HEK293 (cell line): ENCODE measurements around the gene CCDC158.
"Not testable (repeated sequence)": the region's sequence is repeated elsewhere in the genome, so short reads cannot be mapped to it uniquely, and the experiment has no call there.

Experiments used
- CTCF ChIA-PET: fragments of 350-600 bp; formaldehyde crosslinking; extraction: SDS; loops from one replicate; lab custom pipeline; 2021; ENCODE audit warnings: antibody characterized with exemption; lab: Yijun Ruan, JAX
- POLR2A ChIA-PET: fragments of 300-600 bp; formaldehyde crosslinking; extraction: SDS; loops from one replicate; lab custom pipeline; 2020; ENCODE audit warnings: antibody characterized with exemption, inconsistent platforms; lab: Yijun Ruan, JAX
- H3K27ac ChIP-seq: fragments of 200-500 bp; sonication (Bioruptor generic); 2 replicates; pipeline ENCODE4 v1.5.1; 2014; ENCODE audit warnings: low read depth, low read length, control low read depth, inconsistent platforms; ENCODE audit errors: extremely low read depth
- H3K36me3 ChIP-seq, 2 experiments: fragments of 200-500 bp in 1 of 2; sonication (Bioruptor generic) in 1 of 2; 1 replicate in 1 of 2; 2 replicates in 1 of 2; pipeline ENCODE4 v1.5.1; 2014 to 2017; ENCODE audit warnings: inconsistent platforms in 2 of 2, low read length in 2 of 2; ENCODE audit not compliant: control insufficient read depth in 2 of 2, insufficient read depth in 1 of 2
- H3K4me1 ChIP-seq: fragments of 200-500 bp; sonication (Bioruptor generic); 2 replicates; pipeline ENCODE4 v1.5.1; 2014; ENCODE audit warnings: mild to moderate bottlenecking, low read length, inconsistent platforms; ENCODE audit not compliant: control insufficient read depth, insufficient read depth
- H3K4me3 ChIP-seq: 2 replicates; pipeline ENCODE4 v1.5.1; 2011; ENCODE audit warnings: low read depth, mild to moderate bottlenecking, control low read depth, low read length, moderate library complexity
- H3K9me3 ChIP-seq: fragments of 200-500 bp; sonication (Bioruptor generic); 2 replicates; pipeline ENCODE4 v1.5.1; 2014; ENCODE audit warnings: low read depth, low read length, inconsistent platforms; ENCODE audit not compliant: control insufficient read depth, insufficient read depth
- BCL11B ChIP-seq: fragments of 450-650 bp; formaldehyde crosslinking; IDR thresholded peaks from 2 replicates; pipeline ENCODE4 v1.5.1; 2016; ENCODE audit warnings: low read depth, missing biosample characterization, missing genetic modification characterization
- GLI2 ChIP-seq: fragments of 450-650 bp; formaldehyde crosslinking; IDR thresholded peaks from 2 replicates; pipeline ENCODE4; 2017; ENCODE audit warnings: missing biosample characterization, missing genetic modification characterization, low read depth, borderline replicate concordance
- PATZ1 ChIP-seq: fragments of 450-650 bp; formaldehyde crosslinking; IDR thresholded peaks from 2 replicates; pipeline ENCODE4 v1.5.1; 2016; ENCODE audit warnings: missing biosample characterization, missing genetic modification characterization
- SETDB1 ChIP-seq: IDR thresholded peaks from one replicate; pipeline ENCODE4 v1.6.1; 2017; ENCODE audit warnings: mild to moderate bottlenecking, low read length, moderate library complexity, mixed read lengths; ENCODE audit not compliant: insufficient read length
- ZBTB10 ChIP-seq: fragments of 450-650 bp; formaldehyde crosslinking; IDR thresholded peaks from 2 replicates; pipeline ENCODE4 v1.5.1; 2016; ENCODE audit warnings: missing biosample characterization, missing genetic modification characterization
- ZBTB44 ChIP-seq: fragments of 450-650 bp; IDR thresholded peaks from 2 replicates; pipeline ENCODE4 v1.5.1; 2018; ENCODE audit warnings: missing biosample characterization, mild to moderate bottlenecking, missing genetic modification characterization
- ZEB2 ChIP-seq: fragments of 450-650 bp; formaldehyde crosslinking; IDR thresholded peaks from 2 replicates; pipeline ENCODE4 v1.5.1; 2016; ENCODE audit warnings: missing biosample characterization, missing genetic modification characterization
- ZNF10 ChIP-seq: fragments of 450-650 bp; formaldehyde crosslinking; IDR thresholded peaks from 2 replicates; pipeline ENCODE4 v1.5.1; 2017; ENCODE audit warnings: missing biosample characterization, missing genetic modification characterization
- ZNF221 ChIP-seq: fragments of 450-650 bp; formaldehyde crosslinking; IDR thresholded peaks from 2 replicates; pipeline ENCODE4 v1.5.1; 2017; ENCODE audit warnings: missing biosample characterization, missing genetic modification characterization, borderline replicate concordance
- ZNF423 ChIP-seq: fragments of 450-650 bp; formaldehyde crosslinking; IDR thresholded peaks from 2 replicates; pipeline ENCODE4 v1.5.1; 2016; ENCODE audit warnings: missing biosample characterization, missing genetic modification characterization
- ZNF529 ChIP-seq: fragments of 450-650 bp; formaldehyde crosslinking; IDR thresholded peaks from 2 replicates; pipeline ENCODE4 v1.5.1; 2017; ENCODE audit warnings: missing genetic modification characterization, missing biosample characterization; ENCODE audit not compliant: insufficient replicate concordance
- ZNF558 ChIP-seq: fragments of 450-650 bp; formaldehyde crosslinking; IDR thresholded peaks from 2 replicates; pipeline ENCODE4 v1.5.1; 2016; ENCODE audit warnings: missing biosample characterization, missing genetic modification characterization
- ZNF585B ChIP-seq: fragments of 450-650 bp; formaldehyde crosslinking; IDR thresholded peaks from 2 replicates; pipeline ENCODE4 v1.5.1; 2016; ENCODE audit warnings: missing biosample characterization, missing genetic modification characterization
- ZNF600 ChIP-seq: fragments of 450-650 bp; formaldehyde crosslinking; IDR thresholded peaks from 2 replicates; pipeline ENCODE4 v1.5.1; 2016; ENCODE audit warnings: missing biosample characterization, missing genetic modification characterization
- ZNF664 ChIP-seq: fragments of 450-650 bp; formaldehyde crosslinking; IDR thresholded peaks from 2 replicates; pipeline ENCODE4 v1.5.1; 2016; ENCODE audit warnings: missing biosample characterization, missing genetic modification characterization
- ZNF747 ChIP-seq: fragments of 450-650 bp; formaldehyde crosslinking; IDR thresholded peaks from 2 replicates; pipeline ENCODE4 v1.5.1; 2016; ENCODE audit warnings: missing biosample characterization, missing genetic modification characterization
- ZNF776 ChIP-seq: fragments of 450-650 bp; formaldehyde crosslinking; IDR thresholded peaks from 2 replicates; pipeline ENCODE4 v1.5.0; 2017; ENCODE audit warnings: missing biosample characterization, missing genetic modification characterization, borderline replicate concordance
- ZNF791 ChIP-seq: fragments of 450-650 bp; formaldehyde crosslinking; IDR thresholded peaks from 2 replicates; pipeline ENCODE4 v1.5.1; 2016; ENCODE audit warnings: missing biosample characterization, missing genetic modification characterization
- ZSCAN5A ChIP-seq: fragments of 450-650 bp; formaldehyde crosslinking; IDR thresholded peaks from 2 replicates; pipeline ENCODE4 v1.5.1; 2016; ENCODE audit warnings: missing biosample characterization, missing genetic modification characterization

The CCDC158 gene

GRCh38 chr4:76361689-76362412, 59.1 kb downstream of the CCDC158 start (continued):
- TF ChIP-seq ZNF423 (tag by site-specific recombination) (no peak), ZNF558 (tag by site-specific recombination) (no peak), ZNF10 (tag by site-specific recombination) (no peak), ZEB2 (no peak), ZNF791 (no peak)

GRCh38 chr4:76359881-76360466, 61.0 kb downstream of the CCDC158 start:
- H3K27ac ChIP-seq, H3K4me1 ChIP-seq, POLR2A ChIA-PET, CTCF ChIA-PET, H3K9me3 ChIP-seq, H3K4me3 ChIP-seq, H3K36me3 ChIP-seq: not testable (repeated sequence)
- TF ChIP-seq ZNF585B (tag by site-specific recombination): peak; percentile 47
- TF ChIP-seq SETDB1: peak; percentile 51

GRCh38 chr4:76357981-76358380, 63.0 kb downstream of the CCDC158 start:
- H3K4me1 ChIP-seq: no peaks in the 10 kb centered on the region
- H3K9me3 ChIP-seq: no peaks in the 10 kb centered on the region
- H3K36me3 ChIP-seq: no peaks in the 10 kb centered on the region
- CTCF ChIA-PET: no interaction called here
- no peak overlapping the region for H3K27ac ChIP-seq
- POLR2A ChIA-PET: no interaction called here
- no peak overlapping the region for H3K4me3 ChIP-seq
- TF ChIP-seq ZSCAN5A (tag by site-specific recombination): no peak
- TF ChIP-seq ZNF600: no peak
- no peak for TF ChIP-seq ZNF776 (tag by site-specific recombination)
- TF ChIP-seq ZNF747 (tag by site-specific recombination): no peak

- no peaks in the 10 kb centered on the region for H3K4me1 ChIP-seq
- ChIA-PET CTCF (interaction anchor here (0.7 to 1.1 kb wide), 3 partner anchors 10 to 175 kb away, joined by 3 to 4 read pairs (median 4); no protein-coding TSS in a partner anchor), POLR2A (no interaction called here)
- H3K36me3 ChIP-seq: no peaks in the 10 kb centered on the region
- no peak overlapping the region for H3K27ac ChIP-seq
- no peaks in the 10 kb centered on the region for H3K9me3 ChIP-seq
- no peak overlapping the region for H3K4me3 ChIP-seq
- TF ChIP-seq ZNF529 (tag by site-specific recombination) (no peak), GLI2 (tag by site-specific recombination) (no peak), ZNF221 (tag by site-specific recombination) (no peak), ZNF664 (tag by site-specific recombination) (no peak), ZBTB10 (tag by site-specific recombination) (no peak), ZBTB44 (tag by site-specific recombination) (no peak), PATZ1 (no peak), BCL11B (tag by site-specific recombination) (no peak)
Measured at GRCh38 chr4:76354517-76355473, 66.1 kb downstream of the CCDC158 start.
